GM21423 (cell line): Measurements from ENCODE around the gene SEC16A.

Experiments
- ATAC-seq: cut with Tn5 transposase; IDR thresholded peaks from one replicate; pipeline ENCODE4 v1.9.1; 2021; ENCODE audit warnings: mild to moderate bottlenecking, moderate library complexity; ENCODE audit not compliant: unreplicated experiment

Gene SEC16A

GRCh38 chr9:136403915-136404800 is 78.7 kb downstream of the SEC16A start:
- no peak for ATAC-seq

DNA sequence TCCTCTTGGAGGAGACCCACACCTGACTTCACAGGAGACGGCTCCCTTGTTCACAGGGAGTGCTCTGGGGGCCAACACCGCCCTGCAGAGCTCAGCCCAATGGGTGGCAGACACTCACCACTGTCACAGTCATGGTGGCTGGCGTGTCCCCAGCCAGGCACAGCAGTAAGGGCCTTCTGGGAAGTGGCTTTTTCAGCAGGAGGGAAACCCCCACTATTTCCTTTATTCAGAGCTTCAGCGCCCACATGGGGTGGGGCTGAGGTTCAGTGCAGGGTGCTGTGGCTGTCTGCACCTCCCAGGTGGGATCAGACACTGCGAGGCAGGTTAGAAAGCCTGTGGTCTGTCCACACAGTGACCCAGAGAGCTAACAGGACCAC is 79.3 kb downstream of the SEC16A start:
- peak; percentile 33 for ATAC-seq

- ATAC-seq: no peak
Observed at GRCh38 chr9:136402067-136402466, 80.8 kb downstream of the SEC16A start.

GRCh38 chr9:136401173-136401922 is 81.5 kb downstream of the SEC16A start:
- no peak for ATAC-seq

DNA sequence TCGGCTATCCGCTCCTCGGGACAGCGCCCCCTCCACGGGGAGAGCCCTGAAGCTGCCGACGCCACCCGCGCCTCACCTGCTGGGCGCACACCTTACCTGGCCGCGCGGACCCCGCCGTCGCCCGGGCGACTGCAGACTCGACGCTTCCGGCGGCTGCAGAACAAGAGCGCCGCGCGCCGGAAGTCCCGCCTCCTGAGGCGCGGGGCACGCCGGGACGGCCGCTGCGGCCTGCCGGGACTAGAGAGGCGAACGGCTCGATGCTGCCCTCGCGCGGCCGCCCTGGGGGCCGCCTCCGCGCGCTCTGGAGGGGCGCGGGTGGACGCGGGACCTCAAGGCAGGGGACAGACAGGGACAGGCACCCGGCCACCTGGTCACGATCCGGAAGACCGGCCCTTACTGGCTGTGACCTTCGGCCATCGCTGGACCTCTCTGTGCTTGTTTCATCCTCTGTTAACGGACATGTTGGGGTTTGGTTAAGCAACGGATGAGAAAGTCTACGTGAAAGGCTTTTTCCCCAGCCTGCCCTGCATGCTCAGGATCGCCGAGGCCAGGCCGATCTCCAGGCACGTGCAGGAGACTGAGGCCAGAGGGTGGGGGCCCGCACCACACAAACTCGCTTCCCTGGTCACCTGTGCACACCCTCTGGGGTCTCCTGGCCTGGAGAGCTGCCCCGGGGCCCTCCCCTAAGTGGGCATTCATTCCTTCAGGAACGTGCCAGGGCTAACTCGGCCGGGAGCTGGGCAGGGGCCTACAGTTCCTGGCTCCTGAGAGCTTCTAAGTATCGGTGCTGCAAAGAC is 82.6 kb downstream of the SEC16A start, which contains the start of gene SNAPC4:
Gene SNAPC4, minus strand, starts transcription at position 133 of the 797 bp plus-strand sequence. CDS start 1,742 bp downstream, outside the sequence.
- ATAC-seq: peak; percentile 68

DNA sequence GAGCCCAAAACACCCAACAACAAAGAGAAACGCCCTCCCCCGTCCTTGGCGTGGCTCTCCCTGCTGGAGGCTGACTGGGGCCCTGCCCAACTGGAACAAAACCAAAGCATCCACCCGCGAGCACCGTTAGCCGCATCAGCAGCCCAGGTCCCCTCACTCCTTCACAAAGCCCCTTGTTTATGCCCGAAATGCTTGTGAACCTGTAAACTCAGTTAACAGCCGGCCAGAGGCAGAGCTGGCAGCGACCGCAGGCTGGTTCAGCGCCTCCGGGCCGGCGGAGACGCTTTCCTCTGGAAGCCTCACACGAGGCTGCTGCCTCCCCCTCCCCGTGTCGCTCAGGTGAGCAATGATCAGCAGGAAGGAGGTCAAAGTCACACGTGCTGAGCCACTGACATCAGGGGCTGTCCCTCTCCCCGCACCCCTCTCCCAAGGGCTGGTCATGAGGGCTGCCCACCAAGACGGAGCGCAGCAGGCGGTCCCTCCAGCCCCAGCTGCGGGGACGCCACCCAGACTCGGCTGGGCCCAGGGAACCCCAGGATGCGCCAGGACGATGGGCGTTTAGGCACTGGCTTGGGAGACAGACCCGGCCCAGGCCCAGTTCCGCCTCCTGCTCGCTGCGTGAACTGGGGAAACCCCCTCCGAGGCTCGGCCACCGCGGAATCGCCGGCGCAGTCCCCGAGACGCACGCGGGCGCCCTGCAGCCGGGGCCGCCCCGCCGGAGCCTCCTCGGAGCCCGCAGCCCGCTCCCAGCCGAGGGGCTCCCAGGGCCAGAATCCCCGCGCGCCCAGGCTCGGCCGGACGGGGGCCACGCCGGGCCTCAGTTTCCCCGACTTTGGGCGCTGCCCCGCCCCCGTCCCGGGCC is 83.4 kb downstream of the SEC16A start:
- peak; percentile 21 for ATAC-seq

DNA sequence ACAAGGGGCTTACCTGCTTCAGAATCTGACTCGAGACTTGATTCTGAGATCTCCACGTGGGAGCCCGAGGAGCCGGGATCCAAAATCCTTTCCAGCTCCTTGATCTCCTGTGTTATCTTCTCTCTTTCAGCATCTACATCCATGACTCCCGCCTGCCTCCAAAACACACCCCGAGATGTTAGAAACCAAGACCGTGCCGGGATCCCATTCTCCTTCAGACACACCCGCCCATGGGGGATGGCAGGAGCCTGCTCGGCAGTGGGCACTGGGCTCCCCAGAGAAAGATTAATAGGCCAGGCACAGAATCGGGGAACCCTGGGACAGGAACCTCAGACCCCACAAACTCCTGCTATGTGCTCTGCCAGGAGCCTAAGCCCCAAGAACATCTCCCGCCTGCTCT is 84.6 kb downstream of the SEC16A start:
- no peak for ATAC-seq

- ATAC-seq: no peak
Observed at GRCh38 chr9:136397643-136398042, 85.2 kb downstream of the SEC16A start.

DNA sequence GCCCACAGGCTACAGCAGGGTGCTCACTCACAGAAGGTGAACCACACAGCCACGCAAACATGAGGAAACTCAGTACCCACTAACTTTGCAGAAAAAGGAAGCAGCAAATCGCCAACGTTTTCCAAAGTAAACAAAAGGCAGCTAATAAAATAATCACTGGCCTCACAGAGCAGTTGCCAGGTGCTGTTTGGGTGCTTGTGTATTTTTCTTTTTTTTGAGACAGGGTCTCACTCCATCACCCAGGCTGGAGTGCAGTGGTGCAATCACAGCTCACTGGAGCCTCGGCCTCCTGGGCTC is 86.7 kb downstream of the SEC16A start:
- ATAC-seq: no peak

- ATAC-seq: no peak
Observed at GRCh38 chr9:136395345-136396218, 87.3 kb downstream of the SEC16A start.

DNA sequence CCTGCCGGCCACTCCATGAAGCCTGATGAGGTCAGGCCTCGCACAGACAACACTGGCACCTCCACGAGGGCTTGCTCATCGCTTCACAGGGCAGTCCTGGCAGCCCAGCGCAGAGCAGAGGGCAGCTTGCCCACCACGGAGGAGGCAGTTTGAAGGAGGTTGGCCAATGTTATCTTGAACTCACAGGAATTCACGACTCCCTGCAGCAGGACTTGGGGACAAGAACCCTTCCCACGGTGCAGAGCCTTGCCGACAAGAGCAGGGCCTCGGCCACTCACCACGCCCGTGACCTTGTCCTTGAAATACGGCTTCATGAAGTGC is 87.9 kb downstream of the SEC16A start:
- no peak for ATAC-seq

- ATAC-seq: no peak
Observed at GRCh38 chr9:136394312-136395019, 88.4 kb downstream of the SEC16A start.

DNA sequence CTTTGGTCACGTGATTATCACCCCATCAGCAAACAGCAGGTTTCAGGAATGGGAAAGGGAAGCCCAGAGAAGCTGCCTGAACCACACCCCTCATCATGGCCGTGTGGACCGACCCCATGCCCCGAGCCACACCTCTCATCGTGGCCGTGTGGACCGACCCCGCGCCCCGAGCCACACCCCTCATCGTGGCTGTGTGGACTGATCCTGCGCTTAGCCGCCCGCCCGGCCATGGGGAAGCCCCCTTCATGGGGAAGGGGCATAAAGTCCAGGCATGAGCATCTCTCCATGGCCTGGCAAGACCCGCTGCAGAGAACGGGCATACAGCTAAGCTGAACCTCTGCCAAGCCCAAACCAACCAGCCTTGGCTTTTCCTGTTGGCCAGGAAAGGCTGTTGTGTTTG is 89.3 kb downstream of the SEC16A start:
- ATAC-seq: no peak

DNA sequence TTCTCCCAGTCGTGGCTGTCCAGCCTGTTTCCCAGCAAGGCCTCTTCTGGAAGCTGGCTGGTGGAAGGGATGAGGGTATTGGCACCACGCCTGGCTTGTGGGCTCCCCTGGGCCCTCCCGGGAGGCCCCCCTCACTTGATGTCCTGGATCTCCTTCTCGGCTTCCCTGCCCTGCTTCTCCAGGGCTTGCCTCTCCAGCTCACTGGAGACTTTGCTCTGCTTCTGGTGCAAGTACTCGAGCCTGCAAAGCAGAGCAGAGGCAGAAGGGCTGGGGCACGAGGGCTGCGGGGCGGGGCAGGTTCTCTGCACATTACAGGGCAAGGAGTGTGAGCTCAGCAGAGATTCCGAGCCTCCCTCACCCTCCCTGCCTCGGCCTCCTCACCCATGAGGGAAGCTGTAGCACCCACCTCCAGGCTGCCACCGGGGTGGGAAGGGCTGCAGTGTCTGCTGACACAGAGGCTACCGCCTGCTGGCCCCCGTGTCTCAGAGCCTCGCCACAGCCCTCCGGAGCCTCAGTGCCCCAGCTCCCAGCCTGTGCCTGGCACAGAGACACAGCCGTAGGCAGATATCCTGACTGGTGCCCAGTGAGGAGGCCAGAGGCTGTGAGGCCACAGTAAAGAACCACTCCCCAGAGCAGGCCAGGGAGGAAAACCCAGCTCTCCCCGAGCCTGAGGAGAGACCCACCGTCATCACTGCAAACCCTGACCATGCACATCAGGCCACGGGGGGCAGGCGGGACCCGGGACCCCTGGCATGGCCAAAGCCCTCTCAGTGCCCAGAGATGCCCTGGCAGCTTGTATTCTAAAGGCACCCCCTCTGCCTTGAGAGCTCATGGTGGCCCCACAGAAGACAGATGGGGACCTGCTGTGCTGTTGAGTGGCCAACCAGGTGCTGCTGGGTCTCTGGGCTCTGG is 90.0 kb downstream of the SEC16A start:
- no peak for ATAC-seq

GRCh38 chr9:136391737-136392537 is 90.9 kb downstream of the SEC16A start:
- ATAC-seq: no peak
